ENCODE results near the gene MYO1E. TPM values are rescaled to one million over a fixed set of nuclear protein-coding genes. Genes with fewer than 3 reads are reported as not detected.

Gene MYO1E
- total and polyA plus RNA-seq, 7 experiments from 2014 or later, result 2.3 to 67.1 (median 3.7) TPM; not detected in 2

GRCh38 chr15:59104602-59104911 is 268.1 kb downstream of the MYO1E start:
- ChIA-PET CTCF (no interaction called here), POLR2A (interaction anchor here (0.5 kb wide), 1 partner anchor 353 kb away, joined by 3 read pairs; no protein-coding TSS in a partner anchor)

GRCh38 chr15:59099162-59099685 is 273.4 kb downstream of the MYO1E start:
- ChIA-PET CTCF (no interaction called here), POLR2A (no interaction called here)
- H3K4me1 Mint-ChIP-seq, result peaks cover 2 to 25% (median 21%) of the 10 kb centered on the region in 7 donors
- H3K4me3 ChIP-seq (ENCODE audit: low read length), result no peak overlapping the region
- H3K36me3 Mint-ChIP-seq, result peaks cover 3 to 24% (median 18%) of the 10 kb centered on the region in 5 donors
- no peaks in the 10 kb centered on the region for H3K9me3 ChIP-seq (ENCODE audit: control insufficient read depth in 2 of 3, low read length in 3 of 3)
- H3K36me3 ChIP-seq (ENCODE audit: control insufficient read depth in 2 of 3, insufficient read depth in 3 of 3, low read length in 3 of 3), result peaks cover 0 to 23% (median 0%) of the 10 kb centered on the region in 3 experiments
- no peaks in the 10 kb centered on the region for H3K27me3 ChIP-seq (ENCODE audit: control insufficient read depth in 2 of 2, insufficient read depth in 2 of 2, low read length in 2 of 2)
- peaks cover 2 to 3% of the 10 kb centered on the region in 2 donors for H3K4me1 ChIP-seq (ENCODE audit: control insufficient read depth in 2 of 2, insufficient read depth in 2 of 2, low read length in 2 of 2)
- ATAC-seq (no peak), DNase-seq (no peak)
- peak overlapping the region; percentile 18 for H3K27ac ChIP-seq (ENCODE audit: low read depth, low read length)
- H3K27ac Mint-ChIP-seq, result peak overlapping the region in 7 of 9 donors; percentile 38 to 81 (median 68)
- peak overlapping the region in 6 of 10 donors; percentile 16 to 75 (median 48) for H3K4me3 Mint-ChIP-seq
- H3K27me3 Mint-ChIP-seq, result no peaks in the 10 kb centered on the region
- intact Hi-C loops (cut with micrococcal nuclease), result no loop called here
- no peaks in the 10 kb centered on the region for H3K9me3 Mint-ChIP-seq

More at GRCh38 chr15:59104602-59104911, 268.1 kb downstream of the MYO1E start:
- H3K36me3 ChIP-seq (ENCODE audit: control insufficient read depth in 2 of 3, insufficient read depth in 3 of 3, low read length in 3 of 3), result no peaks in the 10 kb centered on the region
- peak in 1 of 9 donors; percentile 18 for DNase-seq
- H3K27ac Mint-ChIP-seq, result peak overlapping the region; percentile 94 to 100 (median 98)
- no peak for ATAC-seq
- peaks cover 9 to 52% (median 16%) of the 10 kb centered on the region in 7 donors for H3K4me1 Mint-ChIP-seq
- intact Hi-C loops (cut with micrococcal nuclease), result loop anchor here in 1 of 2 donors (10.0 kb wide), 2 partner anchors 420 to 580 kb away; partner anchors contain the start of gene BNIP2
- peaks cover 7 to 11% of the 10 kb centered on the region in 2 donors for H3K4me1 ChIP-seq (ENCODE audit: control insufficient read depth in 2 of 2, insufficient read depth in 2 of 2, low read length in 2 of 2)
- no peaks in the 10 kb centered on the region for H3K9me3 Mint-ChIP-seq
- peaks cover 0 to 15% (median 0%) of the 10 kb centered on the region in 5 donors for H3K36me3 Mint-ChIP-seq
- H3K27me3 ChIP-seq (ENCODE audit: control insufficient read depth in 2 of 2, insufficient read depth in 2 of 2, low read length in 2 of 2), result no peaks in the 10 kb centered on the region
- H3K4me3 Mint-ChIP-seq, result peak overlapping the region; percentile 89 to 100 (median 93)
- no peaks in the 10 kb centered on the region for H3K9me3 ChIP-seq (ENCODE audit: control insufficient read depth in 2 of 3, low read length in 3 of 3)
- no peaks in the 10 kb centered on the region for H3K27me3 Mint-ChIP-seq
- H3K27ac ChIP-seq (ENCODE audit: low read depth, low read length), result peak overlapping the region; percentile 71
- H3K4me3 ChIP-seq (ENCODE audit: low read length), result peak overlapping the region; percentile 77

GRCh38 chr15:59096429-59096828 is 276.2 kb downstream of the MYO1E start:
- no peaks in the 10 kb centered on the region for H3K4me1 ChIP-seq (ENCODE audit: control insufficient read depth in 2 of 2, insufficient read depth in 2 of 2, low read length in 2 of 2)
- ChIA-PET CTCF (no interaction called here), POLR2A (no interaction called here)
- H3K4me3 ChIP-seq (ENCODE audit: low read length), result no peak overlapping the region
- Mint-ChIP-seq H3K4me1 (peaks cover 0 to 22% (median 18%) of the 10 kb centered on the region in 7 donors), H3K4me3 (no peak overlapping the region), H3K9me3 (no peaks in the 10 kb centered on the region), H3K27ac (no peak overlapping the region), H3K27me3 (no peaks in the 10 kb centered on the region), H3K36me3 (peaks cover 7 to 36% (median 33%) of the 10 kb centered on the region in 5 donors)
- ATAC-seq, result no peak
- intact Hi-C loops (cut with micrococcal nuclease), result no loop called here
- no peaks in the 10 kb centered on the region for H3K27me3 ChIP-seq (ENCODE audit: control insufficient read depth in 2 of 2, insufficient read depth in 2 of 2, low read length in 2 of 2)
- H3K9me3 ChIP-seq (ENCODE audit: control insufficient read depth in 2 of 3, low read length in 3 of 3), result no peaks in the 10 kb centered on the region
- no peak for DNase-seq
- H3K36me3 ChIP-seq (ENCODE audit: control insufficient read depth in 2 of 3, insufficient read depth in 3 of 3, low read length in 3 of 3), result peaks cover 0 to 48% (median 4%) of the 10 kb centered on the region in 3 experiments
- no peak overlapping the region for H3K27ac ChIP-seq (ENCODE audit: low read depth, low read length)

GRCh38 chr15:59094077-59094476 is 278.6 kb downstream of the MYO1E start:
- Histone ChIP-seq H3K4me1 (ENCODE audit: control insufficient read depth in 2 of 2, insufficient read depth in 2 of 2, low read length in 2 of 2) (no peaks in the 10 kb centered on the region), H3K27me3 (ENCODE audit: control insufficient read depth in 2 of 2, insufficient read depth in 2 of 2, low read length in 2 of 2) (no peaks in the 10 kb centered on the region), H3K36me3 (ENCODE audit: control insufficient read depth in 2 of 3, insufficient read depth in 3 of 3, low read length in 3 of 3) (peaks cover 0 to 65% (median 5%) of the 10 kb centered on the region in 3 experiments), H3K4me3 (ENCODE audit: low read length) (no peak overlapping the region), H3K27ac (ENCODE audit: low read depth, low read length) (no peak overlapping the region), H3K9me3 (ENCODE audit: control insufficient read depth in 2 of 3, low read length in 3 of 3) (no peaks in the 10 kb centered on the region)
- CTCF ChIA-PET, result no interaction called here
- no peak for DNase-seq
- Mint-ChIP-seq H3K36me3 (peaks cover 7 to 48% (median 34%) of the 10 kb centered on the region in 5 donors), H3K9me3 (no peaks in the 10 kb centered on the region), H3K27me3 (no peaks in the 10 kb centered on the region), H3K4me3 (no peak overlapping the region), H3K27ac (no peak overlapping the region), H3K4me1 (peaks cover 0 to 12% (median 6%) of the 10 kb centered on the region in 7 donors)
- no peak for ATAC-seq
- POLR2A ChIA-PET, result no interaction called here
- intact Hi-C loops (cut with micrococcal nuclease), result no loop called here

GRCh38 chr15:59087731-59088130 is 284.9 kb downstream of the MYO1E start:
- intact Hi-C loops (cut with micrococcal nuclease), result no loop called here
- no peak overlapping the region for H3K4me3 ChIP-seq (ENCODE audit: low read length)
- CTCF ChIA-PET, result no interaction called here
- H3K4me3 Mint-ChIP-seq, result no peak overlapping the region
- no peaks in the 10 kb centered on the region for H3K27me3 Mint-ChIP-seq
- H3K27me3 ChIP-seq (ENCODE audit: control insufficient read depth in 2 of 2, insufficient read depth in 2 of 2, low read length in 2 of 2), result no peaks in the 10 kb centered on the region
- H3K4me1 Mint-ChIP-seq, result peaks cover 0 to 5% (median 0%) of the 10 kb centered on the region in 7 donors
- peaks cover 12 to 51% (median 16%) of the 10 kb centered on the region in 5 donors for H3K36me3 Mint-ChIP-seq
- H3K4me1 ChIP-seq (ENCODE audit: control insufficient read depth in 2 of 2, insufficient read depth in 2 of 2, low read length in 2 of 2), result no peaks in the 10 kb centered on the region
- no peak for DNase-seq
- POLR2A ChIA-PET, result no interaction called here
- H3K9me3 ChIP-seq (ENCODE audit: control insufficient read depth in 2 of 3, low read length in 3 of 3), result no peaks in the 10 kb centered on the region
- no peak for ATAC-seq
- H3K9me3 Mint-ChIP-seq, result no peaks in the 10 kb centered on the region
- H3K27ac ChIP-seq (ENCODE audit: low read depth, low read length), result no peak overlapping the region
- H3K36me3 ChIP-seq (ENCODE audit: control insufficient read depth in 2 of 3, insufficient read depth in 3 of 3, low read length in 3 of 3), result peaks cover 3 to 52% (median 13%) of the 10 kb centered on the region in 3 experiments
- H3K27ac Mint-ChIP-seq, result peak overlapping the region in 1 of 9 donors; percentile 50

Small RNA genes lying within 50 kb of the gene (microRNA-seq; reads per million reads assigned to microRNA genes)
- gene MIR2116 (ENCODE audit: borderline microRNAs expressed), result not detected

Other genes with a start within 250 kb of the MYO1E start
- not detected for gene LDHAL6B, start 166.0 kb downstream of the MYO1E start, total RNA-seq
- gene LDHAL6B, start 166.0 kb downstream of the MYO1E start, polyA plus RNA-seq, result not detected
- 1 to 10 TPM in 1 of 5 experiments, under 1 TPM in 2, not detected in 2; 0.27 to 1.1 (median 0.61) TPM for gene FAM81A, start 65.3 kb upstream of the MYO1E start, total RNA-seq
- not detected for gene FAM81A, start 65.3 kb upstream of the MYO1E start, polyA plus RNA-seq
- not detected for gene GCNT3, start 238.9 kb upstream of the MYO1E start, total RNA-seq
- not detected for gene GCNT3, start 238.9 kb upstream of the MYO1E start, polyA plus RNA-seq

Measured in naive thymus-derived CD4-positive, alpha-beta T cell (primary cell).